Esophagus squamous epithelium (tissue), 5 donors: ENCODE data around the gene EEF1AKMT3. TPM values are rescaled to one million over a fixed set of nuclear protein-coding genes. Genes with fewer than 3 reads are reported as not detected.
"Not testable (repeated sequence)": the region's sequence is repeated elsewhere in the genome, so short reads cannot be mapped to it uniquely, and the experiment has no call there.

Source experiments
- DNase-seq: peaks from one replicate; lab custom pipeline; 2025; lab: John Stamatoyannopoulos, UW
- H3K27ac ChIP-seq, 4 donors: fragments of 200-600 bp; sonication (generic); one replicate each; pipeline ENCODE4 v1.5.1; 2016 to 2019; ENCODE audit warnings: mild to moderate bottlenecking in 1 of 4
- H3K27me3 ChIP-seq, 4 donors: fragments of 200-600 bp; sonication (generic); 1 replicate in 3 of 4; 2 replicates in 1 of 4; pipeline versions ENCODE4 v1.5.1 to v1.6.0; 2017 to 2021; ENCODE audit warnings: antibody characterized with exemption in 1 of 4
- H3K36me3 ChIP-seq, 3 donors: fragments of 200-600 bp; sonication (generic); one replicate each; pipeline ENCODE4 v1.5.1; 2016 to 2019
- H3K4me1 ChIP-seq, 3 donors: fragments of 200-600 bp; sonication (generic); one replicate each; pipeline ENCODE4 v1.5.1; 2017 to 2019
- H3K4me3 ChIP-seq, 4 donors: fragments of 200-600 bp; sonication (generic); 1 replicate in 3 of 4; 2 replicates in 1 of 4; pipeline ENCODE4 v1.5.1; 2016 to 2019; ENCODE audit warnings: mild to moderate bottlenecking in 2 of 4, moderate library complexity in 1 of 4
- H3K9me3 ChIP-seq, 3 donors: fragments of 200-600 bp; sonication (generic); one replicate each; pipeline ENCODE4 v1.5.1; 2016 to 2019
- POLR2A ChIP-seq, 4 donors: fragments of 450-650 bp; IDR thresholded peaks; one replicate each; pipeline ENCODE4 v1.6.1; 2017; ENCODE audit warnings: antibody characterized with exemption in 4 of 4, mild to moderate bottlenecking in 4 of 4, moderate library complexity in 3 of 4
- WGBS, 2 donors: methylation state at CpG; one replicate each; pipeline ENCODE4 v1.1.5; 2018; 5-methylcytosine and 5-hydroxymethylcytosine counted together
- intact Hi-C: fragments of 100-400 bp; cut with DNase I; formaldehyde crosslinking; loops from one replicate; pipeline ENCODE4 v1.15.0; 2022
- total RNA-seq, 4 donors: library from RNA; depleted of rRNA; stranded (reverse); fragments of >200 nt; gene quantifications; one replicate each; pipeline ENCODE4 v1.1.0, GENCODE V29; 2016
- TF ChIP-seq, protein P1 (sequence below), 6 experiments: fragments of 450-650 bp in 4 of 6; fragments of 200-600 bp in 2 of 6; sonication (generic) in 2 of 6; IDR thresholded peaks; one replicate each; pipeline ENCODE4 v1.5.1; 2016 to 2019; ENCODE audit warnings: antibody characterized with exemption in 6 of 6, mild to moderate bottlenecking in 4 of 6, moderate library complexity in 4 of 6
- donor health status: DM: yes; HTN: yes; CAD: no.

EEF1AKMT3 gene
- total RNA-seq, 4 donors from 2014 or later, result 2.6 to 7.6 (median 3.7) TPM

- intact Hi-C loops, result no loop called here
- Histone ChIP-seq H3K9me3 (no peaks in the 10 kb centered on the region), H3K27ac (peak overlapping the region; percentile 95 to 98 (median 96)), H3K36me3 (peaks cover 0 to 56% (median 5%) of the 10 kb centered on the region in 3 donors), H3K4me3 (peak overlapping the region; percentile 87 to 95 (median 88)), H3K4me1 (peaks cover 18 to 37% (median 23%) of the 10 kb centered on the region in 3 donors), H3K27me3 (peaks cover 0 to 11% (median 0%) of the 10 kb centered on the region in 4 donors)
- WGBS, 2 donors, result 2% methylated on average over 15 to 16 of the region's 16 CpGs
- TF ChIP-seq, protein P1, sequence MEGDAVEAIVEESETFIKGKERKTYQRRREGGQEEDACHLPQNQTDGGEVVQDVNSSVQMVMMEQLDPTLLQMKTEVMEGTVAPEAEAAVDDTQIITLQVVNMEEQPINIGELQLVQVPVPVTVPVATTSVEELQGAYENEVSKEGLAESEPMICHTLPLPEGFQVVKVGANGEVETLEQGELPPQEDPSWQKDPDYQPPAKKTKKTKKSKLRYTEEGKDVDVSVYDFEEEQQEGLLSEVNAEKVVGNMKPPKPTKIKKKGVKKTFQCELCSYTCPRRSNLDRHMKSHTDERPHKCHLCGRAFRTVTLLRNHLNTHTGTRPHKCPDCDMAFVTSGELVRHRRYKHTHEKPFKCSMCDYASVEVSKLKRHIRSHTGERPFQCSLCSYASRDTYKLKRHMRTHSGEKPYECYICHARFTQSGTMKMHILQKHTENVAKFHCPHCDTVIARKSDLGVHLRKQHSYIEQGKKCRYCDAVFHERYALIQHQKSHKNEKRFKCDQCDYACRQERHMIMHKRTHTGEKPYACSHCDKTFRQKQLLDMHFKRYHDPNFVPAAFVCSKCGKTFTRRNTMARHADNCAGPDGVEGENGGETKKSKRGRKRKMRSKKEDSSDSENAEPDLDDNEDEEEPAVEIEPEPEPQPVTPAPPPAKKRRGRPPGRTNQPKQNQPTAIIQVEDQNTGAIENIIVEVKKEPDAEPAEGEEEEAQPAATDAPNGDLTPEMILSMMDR (IDR thresholded peaks at IDR 0.05), result no peak
- no peak for TF ChIP-seq POLR2A (IDR thresholded peaks at IDR 0.05)
- DNase-seq, result peak; percentile 53
These were observed 1.1 kb upstream of the EEF1AKMT3 start for GRCh38 chr12:57771236-57771872.

DNA sequence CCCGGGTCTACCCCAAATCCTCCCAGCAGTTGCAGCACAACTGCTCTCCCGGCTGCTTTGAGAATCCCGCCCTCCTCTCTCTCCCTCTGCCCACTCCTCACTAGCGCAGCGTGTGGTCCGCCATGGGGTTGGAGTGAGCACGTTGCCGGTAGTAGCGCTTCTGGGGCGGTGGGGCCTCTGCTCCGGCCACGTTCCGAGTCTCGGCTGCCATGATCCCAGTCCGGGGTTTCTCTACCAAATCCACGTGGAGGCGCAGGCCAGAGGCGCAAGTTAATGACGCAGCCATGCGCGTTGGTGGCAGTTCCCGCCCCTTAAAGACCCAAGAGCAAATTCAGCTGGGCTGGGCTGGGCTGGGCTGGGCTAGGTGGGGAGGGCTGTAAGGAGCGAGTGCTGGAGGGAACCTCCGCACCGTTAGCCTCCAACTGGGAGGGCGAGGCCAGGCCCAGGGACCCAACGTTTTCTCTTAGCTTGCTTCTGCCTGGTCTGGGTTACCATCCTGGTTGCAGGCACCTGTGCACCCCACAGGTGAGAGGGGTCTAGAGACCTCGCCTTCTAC, 463 bp upstream of the EEF1AKMT3 start, which contains the start of gene METTL1:
TSS of gene METTL1 (minus strand) at position 233 of the 556 bp plus-strand sequence. CDS start at position 211, 22 bp downstream.
- Histone ChIP-seq H3K27me3 (peaks cover 0 to 5% (median 0%) of the 10 kb centered on the region in 4 donors), H3K27ac (peak within 1 kb of the TSS; percentile 95 to 98 (median 96)), H3K4me1 (peaks cover 12 to 31% (median 17%) of the 10 kb centered on the region in 3 donors), H3K36me3 (peaks cover 0 to 58% (median 5%) of the 10 kb centered on the region in 3 donors), H3K9me3 (no peaks in the 10 kb centered on the region), H3K4me3 (peak within 1 kb of the TSS; percentile 87 to 95 (median 88))
- 1 to 5% methylated on average over 4 to 15 of the region's 28 CpGs for WGBS, 2 donors
- intact Hi-C loops, result no loop called here
- TF ChIP-seq, protein P1 (IDR thresholded peaks at IDR 0.05), result peak in 1 of 6 experiments; percentile 50
- TF ChIP-seq POLR2A (IDR thresholded peaks at IDR 0.05), result peak in 3 of 4 donors; percentile 41 to 64 (median 55)
- DNase-seq, result peak; percentile 67

GRCh38 chr12:57774634-57775033, 2.2 kb downstream of the EEF1AKMT3 start:
- H3K27me3 ChIP-seq, H3K27ac ChIP-seq, H3K4me3 ChIP-seq, intact Hi-C loops, DNase-seq, H3K9me3 ChIP-seq: not testable (repeated sequence)
- 86 to 90% methylated on average over 3 of the region's 11 CpGs for WGBS, 2 donors
- Histone ChIP-seq H3K4me1 (peaks cover 11 to 26% (median 16%) of the 10 kb centered on the region in 3 donors), H3K36me3 (peaks cover 0 to 39% (median 0%) of the 10 kb centered on the region in 3 donors)

- WGBS, 2 donors, result 73 to 94% methylated on average over 1 to 3 of the region's 3 CpGs
- Histone ChIP-seq H3K36me3 (peaks cover 0 to 39% (median 0%) of the 10 kb centered on the region in 3 donors), H3K4me1 (peaks cover 11 to 26% (median 16%) of the 10 kb centered on the region in 3 donors), H3K27me3 (no peaks in the 10 kb centered on the region), H3K4me3 (no peak overlapping the region), H3K27ac (no peak overlapping the region), H3K9me3 (no peaks in the 10 kb centered on the region)
- no peak for TF ChIP-seq POLR2A (IDR thresholded peaks at IDR 0.05)
- TF ChIP-seq, protein P1 (IDR thresholded peaks at IDR 0.05), result no peak
- DNase-seq, result no peak
- intact Hi-C loops, result no loop called here
These were observed 2.6 kb downstream of the EEF1AKMT3 start for GRCh38 chr12:57775044-57775443.

DNA sequence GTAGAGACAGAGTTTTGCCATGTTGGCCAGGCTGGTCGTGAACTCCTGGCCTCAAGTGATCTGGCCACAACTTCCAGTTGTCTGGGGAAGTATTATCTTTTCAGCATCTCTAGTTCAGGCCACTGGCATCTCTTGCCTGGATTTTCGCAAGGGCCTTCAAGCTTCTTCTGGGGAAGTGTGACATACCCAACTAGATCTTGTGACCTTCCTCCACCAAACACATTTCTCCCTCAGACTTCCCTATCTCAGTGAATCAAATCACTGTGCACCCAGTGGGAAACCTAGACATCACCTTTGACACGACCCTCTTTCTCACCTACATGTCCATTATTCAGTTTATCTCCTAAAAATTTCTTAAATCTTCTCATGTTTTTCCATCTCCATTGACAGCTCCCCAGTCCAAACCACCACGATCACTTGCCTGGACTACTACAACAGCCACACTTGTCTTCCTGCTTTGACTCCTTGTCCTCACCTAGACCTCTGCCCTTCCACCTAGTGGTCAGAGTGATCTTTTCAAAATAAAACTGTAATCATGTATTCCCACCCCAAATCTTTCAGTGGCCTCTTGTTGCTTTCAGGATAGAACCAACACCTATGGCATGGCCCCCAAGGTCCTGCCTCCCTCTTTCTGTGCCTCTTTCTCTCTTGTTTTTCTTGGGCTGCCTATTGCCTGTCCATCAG, 3.3 kb downstream of the EEF1AKMT3 start:
- 80 to 81% methylated on average over 4 of the region's 4 CpGs for WGBS, 2 donors
- Histone ChIP-seq H3K27me3 (no peaks in the 10 kb centered on the region), H3K36me3 (peaks cover 0 to 39% (median 0%) of the 10 kb centered on the region in 3 donors), H3K9me3 (no peaks in the 10 kb centered on the region), H3K27ac (no peak overlapping the region), H3K4me1 (peaks cover 11 to 24% (median 16%) of the 10 kb centered on the region in 3 donors), H3K4me3 (no peak overlapping the region)
- DNase-seq, result no peak
- TF ChIP-seq, protein P1 (IDR thresholded peaks at IDR 0.05), result no peak
- TF ChIP-seq POLR2A (IDR thresholded peaks at IDR 0.05), result no peak
- intact Hi-C loops, result no loop called here
